GM12891 (cell line): ENCODE data around the gene KLK14.

Experiments
- DNase-seq: peaks from one replicate; pipeline ENCODE4 v3.0.0; 2011; ENCODE audit warnings: low spot score; ENCODE audit not compliant: insufficient read length
- FAIRE-seq: peaks from 2 replicates; lab custom pipeline; 2011; peaks lifted over from hg19 to GRCh38; lab: Jason Lieb, UNC
- PAX5 ChIP-seq: IDR thresholded peaks from 2 replicates; pipeline ENCODE4 v1.6.1; 2011; ENCODE audit warnings: low read length, moderate library complexity, mild to moderate bottlenecking; ENCODE audit not compliant: insufficient read depth, severe bottlenecking
- POLR2A ChIP-seq: IDR thresholded peaks from 2 replicates; pipeline ENCODE4 v1.6.1; 2011; ENCODE audit warnings: low read depth, low read length, control low read depth
- POLR2AphosphoS5 ChIP-seq: IDR thresholded peaks from 2 replicates; pipeline ENCODE4 v1.6.1; 2011; ENCODE audit warnings: low read depth, low read length, control low read depth
- POU2F2 ChIP-seq: IDR thresholded peaks from 2 replicates; pipeline ENCODE4 v1.6.1; 2011; ENCODE audit warnings: low read depth, mild to moderate bottlenecking, control low read depth, low read length, moderate library complexity
- SPI1 ChIP-seq: IDR thresholded peaks from 2 replicates; pipeline ENCODE4 v1.6.1; 2011; ENCODE audit warnings: low read depth, low read length, control low read depth
- TAF1 ChIP-seq: IDR thresholded peaks from 2 replicates; pipeline ENCODE4 v1.6.1; 2011; ENCODE audit warnings: low read depth, low read length, control low read depth

KLK14 gene

GRCh38 chr19:51029718-51030117 lies 53.0 kb downstream of the KLK14 start:
- DNase-seq: no peak
- no peak for FAIRE-seq
- TF ChIP-seq TAF1 (no peak), POLR2AphosphoS5 (no peak), POLR2A (no peak), POU2F2 (no peak), SPI1 (no peak), PAX5 (no peak)
